Panc1 (cell line): ENCODE results near the gene TAS2R43.

Experiments
- CTCF ChIP-seq: fragments of 450-650 bp; IDR thresholded peaks from 2 replicates; pipeline ENCODE4 v1.5.1; 2017; ENCODE audit warnings: mild to moderate bottlenecking
- POLR2AphosphoS5 ChIP-seq: IDR thresholded peaks from 2 replicates; pipeline ENCODE4 v1.6.1; 2012; ENCODE audit warnings: mild to moderate bottlenecking, low read depth, low read length, moderate library complexity
- REST ChIP-seq, 2 experiments: IDR thresholded peaks; 2 replicates each; pipeline ENCODE4 v1.6.1; 2011 to 2012; ENCODE audit warnings: low read depth in 2 of 2, control low read depth in 1 of 2, low read length in 1 of 2, mild to moderate bottlenecking in 1 of 2, moderate library complexity in 1 of 2; ENCODE audit not compliant: insufficient read depth in 1 of 2

- TF ChIP-seq REST (IDR thresholded peaks at IDR 0.05; ENCODE audit: insufficient read depth in 1 of 2, low read depth in 2 of 2, low read length in 1 of 2) = no peak
- TF ChIP-seq CTCF = no peak
- no peak for TF ChIP-seq POLR2AphosphoS5
Observed at GRCh38 chr12:11133162-11133561, 41.0 kb upstream of the TAS2R43 start.
